HUDEP-2 (cell line): ENCODE results near the gene ALPG.
"Not testable (repeated sequence)": the region's sequence is repeated elsewhere in the genome, so short reads cannot be mapped to it uniquely, and the experiment has no call there.

Source experiments
- DNase-seq, 76 experiments: peaks; one replicate each; lab custom pipeline; 2025; ENCODE audit not compliant: unreplicated experiment in 76 of 76; lab: John Stamatoyannopoulos, UW

The ALPG gene

DNA sequence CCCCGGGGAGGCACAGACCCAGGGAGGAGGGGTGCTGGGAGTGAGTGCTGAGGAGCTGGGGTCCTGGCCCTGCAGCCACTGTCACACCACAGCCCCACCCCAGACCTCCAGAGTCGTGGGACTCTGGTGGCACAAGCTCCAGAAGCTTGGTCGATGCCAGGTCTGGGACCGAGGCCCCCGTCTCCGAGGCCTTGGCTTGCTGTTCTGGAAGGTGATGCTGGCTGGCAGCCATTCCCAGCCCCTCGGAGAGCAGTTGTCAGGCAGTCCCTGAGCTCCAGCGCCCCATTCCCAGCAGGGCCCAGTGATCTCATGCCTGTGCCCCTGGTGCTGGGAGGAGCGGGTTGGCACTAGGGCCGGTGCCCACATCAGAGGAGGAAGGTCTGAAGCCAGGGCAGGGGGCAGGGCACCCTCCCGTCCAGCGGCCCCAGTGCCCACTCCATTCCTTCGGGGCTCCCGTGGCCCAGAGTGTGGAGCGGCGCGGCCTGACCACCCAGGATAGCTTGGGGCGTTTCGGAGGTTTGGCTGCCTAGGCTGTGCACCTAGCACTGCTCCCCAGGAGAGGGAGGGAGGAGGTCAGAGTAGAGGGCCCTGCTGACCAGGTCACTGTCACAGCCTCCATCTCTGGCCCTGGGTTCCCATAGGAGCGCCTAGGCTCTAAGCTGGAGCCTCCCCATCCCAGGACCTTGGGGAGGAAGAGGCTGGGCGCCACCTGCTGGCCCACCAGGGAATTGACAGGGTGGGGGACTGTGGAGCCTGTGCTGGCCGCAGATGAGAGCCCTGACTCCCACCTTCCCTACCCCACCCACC is 32.5 kb downstream of the ALPG start:
- peak in 21 of 76 experiments; percentile 4 to 32 (median 22) for DNase-seq

- DNase-seq, result no peak
Measured at GRCh38 chr2:232439758-232440135, 33.1 kb downstream of the ALPG start.

- DNase-seq, result peak in 70 of 76 experiments; percentile 8 to 86 (median 64)
Measured at GRCh38 chr2:232440220-232441018, 33.8 kb downstream of the ALPG start.

- DNase-seq, result no peak
Measured at GRCh38 chr2:232441147-232441651, 34.6 kb downstream of the ALPG start.

GRCh38 chr2:232441922-232442321 is 35.3 kb downstream of the ALPG start:
- DNase-seq, result not testable (repeated sequence)

DNA sequence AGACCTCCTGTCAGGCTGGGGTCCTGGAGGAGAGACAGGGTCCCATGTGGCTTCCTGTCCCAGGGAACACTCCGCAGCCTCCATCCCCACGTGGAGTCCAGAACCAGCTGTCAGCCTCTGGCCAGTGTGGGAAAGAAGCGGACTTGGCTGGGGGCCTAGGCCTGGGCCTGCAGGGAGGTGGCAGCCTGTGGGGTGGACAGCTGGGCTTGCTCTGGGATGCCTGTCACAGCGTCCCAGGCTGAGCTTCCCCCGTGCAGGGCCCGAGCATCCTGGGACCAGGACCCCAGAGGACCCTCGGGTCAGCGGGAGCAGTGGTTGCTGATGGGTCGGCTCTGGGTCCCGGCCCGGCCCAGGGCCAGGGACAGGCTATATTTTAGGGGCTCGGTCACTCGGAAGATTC is 35.8 kb downstream of the ALPG start:
- DNase-seq, result not testable (repeated sequence)

GRCh38 chr2:232443047-232443446 is 36.4 kb downstream of the ALPG start:
- not testable (repeated sequence) for DNase-seq

DNA sequence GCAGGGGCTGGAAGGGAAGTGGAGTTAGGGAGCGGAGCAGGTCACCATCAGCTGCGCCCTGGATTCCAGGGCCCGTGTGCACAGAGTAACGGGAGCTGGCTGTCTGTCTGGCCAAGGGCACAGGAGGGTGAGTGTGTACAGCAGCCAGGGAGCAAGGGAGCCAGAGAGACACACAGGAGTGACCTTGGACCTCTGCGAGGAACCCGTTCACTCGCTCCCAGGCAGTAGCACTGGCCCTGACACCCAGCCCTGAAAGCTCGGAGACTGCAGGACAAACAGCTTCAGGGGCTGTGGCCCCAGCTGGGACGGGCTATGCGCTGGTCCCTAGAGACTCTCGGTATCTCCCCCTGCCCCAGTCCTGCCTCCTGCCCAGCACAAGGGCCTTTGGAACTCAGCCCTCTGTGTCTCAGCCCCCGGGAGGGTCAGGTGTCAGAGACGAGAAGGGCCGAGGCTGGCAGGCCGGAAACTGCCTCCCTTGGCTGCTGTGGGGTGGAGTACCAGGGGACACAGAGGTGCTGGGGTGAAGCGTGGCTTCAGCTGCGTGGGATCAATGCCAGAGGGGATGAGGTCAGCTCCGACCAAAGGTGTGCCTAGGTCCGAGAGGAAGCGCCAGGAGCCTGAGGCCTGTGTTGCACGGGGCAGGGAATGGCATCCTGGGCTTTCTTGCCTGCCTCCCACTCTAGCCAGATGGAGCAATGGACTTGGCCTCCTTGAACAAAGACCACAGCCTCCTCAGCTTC is 37.2 kb downstream of the ALPG start:
- not testable (repeated sequence) for DNase-seq

- DNase-seq, result peak in 64 of 76 experiments; percentile 2 to 75 (median 41)
Measured at GRCh38 chr2:232444409-232445148, 37.9 kb downstream of the ALPG start.

DNA sequence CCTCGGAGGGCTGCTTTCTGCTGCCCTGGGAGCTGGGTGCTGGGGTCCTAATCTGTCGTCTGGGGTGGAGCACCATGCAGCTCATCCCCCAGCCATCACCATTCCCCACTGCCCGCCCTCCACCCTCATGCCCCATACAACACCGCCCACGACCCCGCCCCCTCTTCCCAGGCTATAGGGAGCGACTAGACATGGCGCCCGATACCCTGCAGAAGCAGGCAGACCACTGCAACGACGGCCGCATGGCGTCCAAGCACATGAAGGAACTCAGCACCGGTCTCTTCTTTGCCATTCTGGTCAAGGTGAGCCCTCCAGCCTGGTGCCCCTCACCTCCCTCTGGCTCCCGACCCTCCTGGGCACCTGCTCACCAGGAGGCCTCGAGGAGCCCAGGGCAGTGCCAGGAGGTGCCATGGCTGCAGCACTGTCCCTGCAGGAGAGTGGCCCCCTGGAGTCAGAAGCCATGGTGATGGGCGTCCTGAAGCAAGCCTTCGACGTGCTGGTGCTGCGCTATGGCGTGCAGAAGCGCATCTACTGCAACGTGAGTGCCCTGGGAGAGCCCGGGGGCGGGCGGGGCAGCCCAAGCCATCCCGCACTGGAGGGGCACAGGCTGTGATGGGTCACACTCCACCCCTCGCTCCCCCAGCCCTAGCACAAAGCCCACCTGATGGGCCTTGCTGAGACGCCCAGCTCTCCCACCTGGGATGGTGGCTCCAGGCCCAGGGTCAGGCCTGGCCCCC is 38.7 kb downstream of the ALPG start:
- DNase-seq, result not testable (repeated sequence)

DNA sequence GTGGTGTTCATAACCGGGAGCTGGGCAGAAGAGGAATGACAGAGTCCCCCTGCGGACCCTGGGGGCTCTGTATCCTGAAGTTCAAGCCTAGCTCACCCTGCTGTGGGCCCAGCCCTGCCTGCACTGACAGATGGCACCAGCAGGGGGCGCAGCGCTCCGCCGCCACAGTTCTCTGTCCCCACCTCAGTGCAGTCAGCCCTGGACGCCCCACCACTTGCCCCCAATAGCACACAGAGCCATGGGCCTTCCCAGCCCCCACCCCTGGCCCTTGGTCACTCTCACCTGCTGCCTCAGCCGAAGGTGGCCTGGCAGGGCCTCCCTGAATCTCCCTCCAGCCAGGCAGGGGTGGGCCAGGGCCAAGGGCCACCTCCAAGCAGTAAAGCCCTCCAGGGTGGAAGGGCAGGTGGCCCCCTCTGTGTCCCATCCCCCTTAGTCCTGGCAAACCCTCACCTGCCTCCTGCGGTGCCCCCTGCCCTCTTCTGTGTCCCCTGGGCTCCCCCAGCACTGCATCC is 39.7 kb downstream of the ALPG start:
- DNase-seq, result not testable (repeated sequence)

- no peak for DNase-seq
Measured at GRCh38 chr2:232447091-232447620, 40.5 kb downstream of the ALPG start.

DNA sequence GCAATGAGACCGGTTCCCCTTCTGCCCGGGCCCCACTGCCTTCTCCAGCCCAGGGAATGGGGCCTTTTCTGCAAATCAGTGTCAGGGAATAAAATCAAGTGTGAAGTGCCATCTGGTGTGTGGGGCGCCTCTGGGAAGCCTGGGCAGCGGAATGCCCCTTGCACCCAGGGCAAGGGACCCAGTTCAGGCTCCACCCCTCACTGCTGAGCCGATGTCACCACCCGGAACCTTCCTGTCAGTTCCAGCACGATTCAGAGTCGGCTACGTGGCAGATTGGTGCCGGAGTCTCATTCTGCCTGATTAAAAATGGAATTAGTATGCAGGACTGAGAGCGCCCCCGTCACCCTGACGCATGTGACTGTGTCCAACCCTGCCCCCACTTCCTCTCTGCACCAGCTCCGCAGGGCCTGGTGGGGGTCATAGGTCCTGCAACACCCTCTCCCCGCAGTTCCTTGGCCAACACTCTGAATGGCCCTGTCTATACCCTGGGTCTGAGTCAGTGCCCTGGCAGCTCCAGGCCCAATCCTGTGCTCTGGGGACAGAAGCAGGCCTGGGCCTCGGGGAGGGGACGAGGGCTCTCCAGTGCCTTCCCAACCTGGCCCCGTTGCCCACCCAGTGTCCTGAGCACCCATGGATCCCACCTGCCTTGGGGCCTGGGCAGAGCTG is 41.1 kb downstream of the ALPG start:
- no peak for DNase-seq

DNA sequence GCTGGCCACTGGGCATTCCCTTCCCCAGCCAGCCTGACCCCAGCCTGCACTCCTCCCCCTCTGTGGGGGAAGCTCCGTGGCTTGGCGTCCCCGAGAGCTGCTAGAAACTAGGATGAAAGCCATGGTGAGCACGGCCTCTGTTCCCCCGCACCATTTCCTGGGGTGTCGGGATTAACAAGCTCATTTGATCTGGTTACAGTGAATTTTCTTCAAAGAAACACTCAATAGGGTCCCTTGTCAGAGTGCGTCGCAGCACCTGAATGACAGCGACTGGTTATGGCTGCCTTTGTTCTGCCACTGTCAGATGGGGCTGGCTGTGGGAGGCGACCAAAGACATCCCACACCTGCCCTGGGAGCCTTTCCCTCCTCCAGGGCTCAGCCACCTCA is 41.7 kb downstream of the ALPG start:
- DNase-seq, result no peak

DNA sequence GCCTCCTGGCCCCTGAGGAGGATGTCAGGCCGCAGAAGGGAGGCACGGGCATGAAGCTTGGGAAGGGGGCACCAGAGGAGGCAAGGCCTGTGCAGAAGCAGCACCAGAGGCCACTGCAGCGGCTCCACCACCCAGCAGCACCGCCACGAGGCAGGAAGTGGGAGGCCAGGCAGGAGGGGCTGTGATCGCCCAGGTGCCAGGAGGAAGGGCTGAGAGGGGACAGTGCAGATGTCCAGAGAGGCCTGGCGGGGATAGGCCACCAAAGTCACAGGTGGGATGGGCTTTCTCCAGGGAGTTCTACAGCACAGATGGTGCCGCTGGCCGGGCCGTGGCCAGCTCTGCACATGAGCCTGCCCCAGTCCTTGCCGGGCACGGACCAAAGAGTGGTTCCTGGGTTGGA is 43.3 kb downstream of the ALPG start:
- DNase-seq, result no peak

DNA sequence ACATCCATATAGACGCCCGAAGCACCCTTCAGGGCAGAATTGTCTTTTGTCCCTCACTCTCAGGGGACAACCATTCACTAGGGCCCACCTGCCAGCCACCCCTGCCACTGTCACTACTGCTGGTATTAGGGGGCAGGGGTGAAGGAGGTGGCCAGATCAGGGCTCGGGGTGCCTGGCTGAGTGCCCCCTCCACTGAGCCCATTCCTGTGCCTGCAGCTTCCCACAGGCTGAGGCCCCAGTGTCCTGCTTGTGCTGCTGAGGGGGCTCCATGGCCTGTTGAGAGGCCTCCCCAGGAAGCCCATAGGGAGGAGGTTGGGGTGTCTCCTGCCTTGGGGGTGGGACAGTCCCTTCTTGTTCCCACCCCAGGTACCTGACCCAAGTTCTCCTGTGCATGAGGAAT is 45.0 kb downstream of the ALPG start:
- DNase-seq, result not testable (repeated sequence)

- DNase-seq, result no peak
Measured at GRCh38 chr2:232454630-232455029, 48.0 kb downstream of the ALPG start.

- no peak for DNase-seq
Measured at GRCh38 chr2:232455426-232456255, 49.0 kb downstream of the ALPG start, which contains the start of gene ALPI. Gene ALPI, plus strand, starts transcription at chr2:232456153. Its CDS starts 47 bp downstream, at chr2:232456200.
